H1 (cell line): ENCODE results near the gene GALNTL6. TPM values are rescaled to one million over a fixed set of nuclear protein-coding genes. Genes with fewer than 3 reads are reported as not detected.
A peak's percentile ranks its signal among the peaks of the same experiment; 100 is the strongest.

Source experiments
- CTCF ChIA-PET: fragments of 300-600 bp; sonication (Branson Sonifier 250); formaldehyde crosslinking; loops from one replicate; lab custom pipeline; 2021; ENCODE audit not compliant: partially characterized antibody; lab: Charles Lee
- POLR2A ChIA-PET: fragments of 300-600 bp; sonication (Branson Sonifier 250); formaldehyde crosslinking; loops from one replicate; lab custom pipeline; 2021; ENCODE audit warnings: inconsistent platforms; ENCODE audit not compliant: partially characterized antibody; lab: Charles Lee
- DNase-seq, 2 experiments: peaks; one replicate each; pipeline versions ENCODE4 v3.0.0 to v3.0.0-alpha.2; 2010 to 2022; ENCODE audit warnings: low spot score in 2 of 2, low read depth in 1 of 2, mixed read lengths in 1 of 2
- FAIRE-seq: peaks from 2 replicates; lab custom pipeline; 2011; peaks lifted over from hg19 to GRCh38; lab: Jason Lieb, UNC
- H2AFZ ChIP-seq: 2 replicates; pipeline ENCODE4 v1.8.1; 2012; ENCODE audit warnings: low read length, inconsistent platforms
- H2AK5ac ChIP-seq: 2 replicates; pipeline ENCODE4 v1.6.1; 2013; ENCODE audit warnings: low read depth, low read length
- H2BK120ac ChIP-seq: replicated peaks from 2 replicates; pipeline ENCODE3; 2013; ENCODE audit warnings: low read depth, low read length, inconsistent platforms
- H2BK12ac ChIP-seq: 2 replicates; pipeline ENCODE4 v1.6.1; 2013; ENCODE audit warnings: low read depth, low read length
- H2BK15ac ChIP-seq: 2 replicates; pipeline ENCODE4 v1.6.1; 2013; ENCODE audit warnings: low read length
- H2BK20ac ChIP-seq: 2 replicates; pipeline ENCODE4 v1.6.1; 2013; ENCODE audit warnings: low read length
- H2BK5ac ChIP-seq: 2 replicates; pipeline ENCODE4 v1.6.1; 2013; ENCODE audit warnings: low read depth, low read length
- H3K14ac ChIP-seq: 2 replicates; pipeline ENCODE4 v1.6.1; 2013; ENCODE audit warnings: inconsistent platforms; ENCODE audit not compliant: insufficient read length
- H3K18ac ChIP-seq: 2 replicates; pipeline ENCODE4 v1.6.1; 2013; ENCODE audit warnings: low read length; ENCODE audit errors: extremely low read depth
- H3K23ac ChIP-seq: 2 replicates; pipeline ENCODE4 v1.6.1; 2013; ENCODE audit warnings: inconsistent platforms; ENCODE audit not compliant: insufficient read length
- H3K23me2 ChIP-seq: 2 replicates; pipeline ENCODE4 v1.6.1; 2013; ENCODE audit warnings: low read depth, low read length
- H3K27ac ChIP-seq: 2 replicates; pipeline ENCODE4 v1.6.1; 2011; ENCODE audit warnings: low read depth, low read length, inconsistent platforms
- H3K27me3 ChIP-seq, 4 experiments: replicated peaks in 1 of 4; 1 replicate in 1 of 4; 2 replicates in 3 of 4; pipeline versions ENCODE4 v1.6.1 to v1.8.1; 2011 to 2013; ENCODE audit warnings: low read length in 3 of 4, mild to moderate bottlenecking in 3 of 4, inconsistent platforms in 2 of 4, mixed read lengths in 2 of 4, moderate library complexity in 1 of 4; ENCODE audit not compliant: control insufficient read depth in 3 of 4, insufficient read depth in 3 of 4; ENCODE audit errors: extremely low read depth in 1 of 4
- H3K36me3 ChIP-seq, 4 experiments: 2 replicates each; pipeline versions ENCODE4 v1.6.1 to v1.8.1; 2011 to 2013; ENCODE audit warnings: mild to moderate bottlenecking in 4 of 4, low read length in 3 of 4, moderate library complexity in 2 of 4, control low read depth in 1 of 4, inconsistent platforms in 1 of 4; ENCODE audit not compliant: insufficient read depth in 4 of 4, control insufficient read depth in 2 of 4
- H3K4ac ChIP-seq: replicated peaks from 2 replicates; pipeline ENCODE3; 2013; ENCODE audit warnings: low read length, low read depth, mixed read lengths, inconsistent platforms; ENCODE audit not compliant: insufficient read length
- H3K4me1 ChIP-seq, 4 experiments: replicated peaks in 1 of 4; 1 replicate in 1 of 4; 2 replicates in 3 of 4; pipeline versions ENCODE4 v1.6.1 to v1.8.1; 2011 to 2013; ENCODE audit warnings: low read length in 3 of 4, inconsistent platforms in 2 of 4, mixed read lengths in 1 of 4; ENCODE audit not compliant: insufficient read depth in 4 of 4, control insufficient read depth in 3 of 4
- H3K4me2 ChIP-seq, 2 experiments: 2 replicates each; pipeline versions ENCODE4 v1.6.1 to v1.8.1; 2011 to 2013; ENCODE audit warnings: low read depth in 2 of 2, low read length in 2 of 2, control low read depth in 1 of 2, inconsistent platforms in 1 of 2, mild to moderate bottlenecking in 1 of 2; ENCODE audit not compliant: insufficient read depth in 1 of 2
- H3K4me3 ChIP-seq, 4 experiments: fragments of 200-600, 300-600 bp in 1 of 4; sonication (generic), shearing (Covaris generic), sonication (Bioruptor Twin) in 1 of 4; 2 replicates each; pipeline versions ENCODE4 v1.5.1 to v1.8.1; 2011 to 2016; ENCODE audit warnings: low read length in 4 of 4, low read depth in 3 of 4, control low read depth in 2 of 4, inconsistent platforms in 2 of 4, mild to moderate bottlenecking in 2 of 4, mixed read lengths in 1 of 4, moderate library complexity in 1 of 4; ENCODE audit not compliant: insufficient read depth in 2 of 4; ENCODE audit errors: extremely low read depth in 1 of 4
- H3K56ac ChIP-seq: replicated peaks from 2 replicates; pipeline ENCODE3; 2013; ENCODE audit warnings: low read depth, mild to moderate bottlenecking, mixed read lengths, low read length, inconsistent platforms; ENCODE audit not compliant: insufficient read length
- H3K79me1 ChIP-seq: 2 replicates; pipeline ENCODE4 v1.6.1; 2013; ENCODE audit warnings: low read depth, low read length, control low read depth
- H3K79me2 ChIP-seq, 2 experiments: 2 replicates each; pipeline versions ENCODE4 v1.6.1 to v1.8.1; 2012 to 2013; ENCODE audit warnings: low read length in 2 of 2, mild to moderate bottlenecking in 2 of 2, inconsistent platforms in 1 of 2; ENCODE audit not compliant: insufficient read depth in 2 of 2, control insufficient read depth in 1 of 2
- H3K9ac ChIP-seq, 4 experiments: replicated peaks in 1 of 4; 1 replicate in 1 of 4; 2 replicates in 3 of 4; pipeline versions ENCODE4 v1.6.1 to v1.8.1; 2011 to 2013; ENCODE audit warnings: low read depth in 3 of 4, low read length in 3 of 4, control low read depth in 2 of 4, mild to moderate bottlenecking in 2 of 4, moderate library complexity in 2 of 4, inconsistent platforms in 1 of 4; ENCODE audit errors: extremely low read depth in 1 of 4
- H3K9me3 ChIP-seq, 2 experiments: 2 replicates each; pipeline versions ENCODE4 v1.6.1 to v1.8.1; 2012 to 2013; ENCODE audit warnings: mild to moderate bottlenecking in 2 of 2, moderate library complexity in 2 of 2, control low read depth in 1 of 2, inconsistent platforms in 1 of 2, low read depth in 1 of 2, low read length in 1 of 2, mixed read lengths in 1 of 2; ENCODE audit not compliant: insufficient read depth in 2 of 2
- H4K20me1 ChIP-seq, 2 experiments: replicated peaks in 1 of 2; 2 replicates each; pipeline versions ENCODE3 to v1.8.1; 2011 to 2013; ENCODE audit warnings: inconsistent platforms in 2 of 2, low read length in 2 of 2, mild to moderate bottlenecking in 1 of 2; ENCODE audit not compliant: insufficient read depth in 2 of 2, control insufficient read depth in 1 of 2
- H4K5ac ChIP-seq: 2 replicates; pipeline ENCODE4 v1.6.1; 2013; ENCODE audit warnings: low read length, low read depth, mixed read lengths, inconsistent platforms; ENCODE audit not compliant: insufficient read length
- H4K8ac ChIP-seq: 2 replicates; pipeline ENCODE4 v1.8.0; 2013; ENCODE audit warnings: mild to moderate bottlenecking, moderate library complexity, low read length, inconsistent platforms; ENCODE audit not compliant: insufficient read depth; ENCODE audit errors: extremely low read depth
- H4K91ac ChIP-seq: replicated peaks from 2 replicates; pipeline ENCODE3; 2013; ENCODE audit warnings: low read length, mixed read lengths, inconsistent platforms; ENCODE audit not compliant: insufficient read length
- BACH1 ChIP-seq: IDR thresholded peaks from 2 replicates; pipeline ENCODE4 v1.6.1; 2012; ENCODE audit warnings: low read length, improper control_type of control experiment
- KDM5A ChIP-seq: fragments of 200-600 bp; IDR thresholded peaks from 2 replicates; pipeline ENCODE4 v1.7.1; 2012; ENCODE audit warnings: mild to moderate bottlenecking, low read length, inconsistent platforms, mixed read lengths
- MAFK ChIP-seq: IDR thresholded peaks from 2 replicates; pipeline ENCODE4 v1.6.1; 2012; ENCODE audit warnings: low read depth, mild to moderate bottlenecking, improper control_type of control experiment, low read length
- WGBS, 2 experiments: shearing (Covaris generic) in 1 of 2; methylation state at CpG; one replicate each; pipeline versions ENCODE4 v1.1.6 to v1.1.7; 2013 to 2015; ENCODE audit warnings: low lambda C conversion rate in 2 of 2, mixed read lengths in 2 of 2, inconsistent platforms in 1 of 2, low coverage in 1 of 2, missing lambda C conversion rate in 1 of 2; ENCODE audit not compliant: insufficient replicate concordance in 2 of 2, insufficient coverage in 1 of 2, insufficient read length in 1 of 2; ENCODE audit errors: extremely low coverage in 1 of 2, missing lambda C conversion rate in 1 of 2; 5-methylcytosine and 5-hydroxymethylcytosine counted together
- polyA plus RNA-seq, 7 experiments: library from polyadenylated mRNA; depleted of rRNA in 3 of 7; stranded (reverse) in 5 of 7; unstranded in 2 of 7; fragments of >200 nt in 5 of 7; fragments of 200-250 nt in 2 of 7; gene quantifications; 1 replicate in 5 of 7; 2 replicates in 1 of 7; 4 replicates in 1 of 7; pipeline versions ENCODE4 v1.2.1 to v1.2.3, GENCODE V29; 2011 to 2013; ENCODE audit warnings: missing spikeins in 2 of 7, mixed read lengths in 2 of 7
- total RNA-seq: library from RNA; stranded (reverse); fragmentation: NEBNext Ultra II Directional; extraction: Animal tissue kit (Norgen Biotek cat#: 25700); gene quantifications from 2 replicates; pipeline ENCODE4 v1.2.1, GENCODE V29; 2021

The GALNTL6 gene
- total and polyA plus RNA-seq, 2 of the 8 experiments (the other 6 are each of a cell fraction or from before 2014, with no cell fraction given) = 0.03 to 0.32 TPM

DNA sequence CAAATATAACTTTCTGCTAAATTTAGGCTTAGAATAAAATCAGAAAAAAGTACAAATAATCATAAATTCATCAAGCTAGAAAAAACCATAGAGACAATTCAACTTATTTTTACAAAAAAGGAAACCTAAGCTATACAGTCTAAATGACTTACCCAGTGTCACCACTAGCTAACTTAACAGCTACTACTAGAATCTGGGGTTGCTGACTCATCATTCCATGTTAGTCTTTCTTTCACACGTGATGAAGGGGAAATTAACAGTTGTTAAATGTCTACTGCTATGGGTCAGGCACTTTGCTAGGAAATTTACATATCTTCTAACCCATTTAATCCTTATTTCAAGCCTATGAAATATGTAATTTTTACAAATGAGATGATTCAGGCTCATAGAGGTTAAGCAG lies 1006.1 kb downstream of the GALNTL6 start:
- H3K9ac ChIP-seq = no peak overlapping the region
- no peak overlapping the region for H3K4me2 ChIP-seq
- no peaks in the 10 kb centered on the region; the same call in 1 of the 2 replicates for H3K23me2 ChIP-seq
- H2BK5ac ChIP-seq = no peak overlapping the region
- no peak overlapping the region for H3K4ac ChIP-seq
- no peak overlapping the region for H3K56ac ChIP-seq
- ChIA-PET POLR2A (interaction anchor here (1.1 kb wide), 1 partner anchor 9 kb away, joined by 3 read pairs; no protein-coding TSS in a partner anchor), CTCF (interaction anchor here (1.2 kb wide), 1 partner anchor 13 kb away, joined by 4 read pairs; no protein-coding TSS in a partner anchor)
- 72% methylated on average over 1 of the region's 1 CpG; no CpG with 5 or more reads in 1 of the 2 experiments for WGBS, 2 experiments
- no peak overlapping the region for H2BK12ac ChIP-seq
- no peaks in the 10 kb centered on the region for H3K79me1 ChIP-seq
- H2AFZ ChIP-seq = no peak overlapping the region
- DNase-seq (no peak), FAIRE-seq (no peak)
- no peak overlapping the region for H2AK5ac ChIP-seq
- no peaks in the 10 kb centered on the region for H3K36me3 ChIP-seq
- H4K20me1 ChIP-seq = no peaks in the 10 kb centered on the region
- no peak overlapping the region for H3K14ac ChIP-seq
- no peak overlapping the region for H2BK20ac ChIP-seq
- H3K4me1 ChIP-seq = no peaks in the 10 kb centered on the region
- H3K4me3 ChIP-seq = no peak overlapping the region
- no peaks in the 10 kb centered on the region for H3K27me3 ChIP-seq
- H2BK15ac ChIP-seq = no peak overlapping the region
- no peak overlapping the region for H4K5ac ChIP-seq
- no peak overlapping the region for H3K18ac ChIP-seq
- no peaks in the 10 kb centered on the region for H3K79me2 ChIP-seq
- H4K8ac ChIP-seq = no peak overlapping the region
- no peak overlapping the region for H4K91ac ChIP-seq
- no peaks in the 10 kb centered on the region for H3K9me3 ChIP-seq
- no peak overlapping the region for H3K23ac ChIP-seq
- H3K27ac ChIP-seq = no peak overlapping the region
- TF ChIP-seq KDM5A (no peak), MAFK (peak; percentile 89), BACH1 (peak; percentile 48; the same call in 1 of the 2 replicates)
- no peak overlapping the region for H2BK120ac ChIP-seq
